OCI-LY7 (cell line): ENCODE data around the gene FAM193A. TPM values are rescaled to one million over a fixed set of nuclear protein-coding genes. Genes with fewer than 3 reads are reported as not detected.

Source experiments
- BruUV-seq: library from RNA; stranded (reverse); fragments of 400-500 nt; replicated peaks from 2 replicates; lab custom pipeline; 2021; lab: Mats Ljungman, UMichigan
- CTCF ChIA-PET: fragments of 300-600 bp; sonication (Branson Sonifier 250); formaldehyde crosslinking; loops from one replicate; lab custom pipeline; 2022; ENCODE audit warnings: antibody characterized with exemption; ENCODE audit not compliant: unreplicated experiment; lab: Charles Lee
- POLR2A ChIA-PET: fragments of 300-600 bp; sonication (Branson Sonifier 250); formaldehyde crosslinking; loops from one replicate; lab custom pipeline; 2022; ENCODE audit warnings: antibody characterized with exemption; lab: Charles Lee
- DNase-seq: peaks from one replicate; pipeline ENCODE4 v3.0.0-alpha.2; 2015; ENCODE audit warnings: low spot score
- H2AFZ ChIP-seq: fragments of 200-600 bp; sonication (generic), shearing (Covaris generic); 2 replicates; pipeline ENCODE4 v1.6.1; 2014; ENCODE audit warnings: mild to moderate bottlenecking, antibody characterized with exemption, low read length, moderate library complexity
- H3K27ac ChIP-seq: fragments of 200-600 bp; sonication (generic); 2 replicates; pipeline ENCODE4 v1.5.1; 2014; ENCODE audit warnings: mixed run types, low read depth, mild to moderate bottlenecking, moderate library complexity, low read length, inconsistent platforms; ENCODE audit not compliant: poor library complexity, severe bottlenecking
- H3K36me3 ChIP-seq: fragments of 200-600 bp; sonication (generic); 2 replicates; pipeline ENCODE4 v1.6.1; 2014; ENCODE audit warnings: mild to moderate bottlenecking, antibody characterized with exemption, low read length, moderate library complexity, mixed read lengths; ENCODE audit not compliant: insufficient read depth
- H3K4me1 ChIP-seq: fragments of 200-600 bp; sonication (generic); 2 replicates; pipeline ENCODE4 v1.5.1; 2014; ENCODE audit warnings: mild to moderate bottlenecking, low read length; ENCODE audit not compliant: insufficient read depth, poor library complexity, severe bottlenecking
- H3K4me2 ChIP-seq: fragments of 200-600 bp; sonication (generic); 2 replicates; pipeline ENCODE4 v1.6.1; 2014; ENCODE audit warnings: mild to moderate bottlenecking, low read length
- H3K4me3 ChIP-seq: fragments of 200-600 bp; sonication (generic); 2 replicates; pipeline ENCODE4 v1.5.1; 2014; ENCODE audit warnings: mild to moderate bottlenecking, low read depth, low read length; ENCODE audit not compliant: poor library complexity, severe bottlenecking
- H3K79me2 ChIP-seq: fragments of 200-600 bp; sonication (generic); 2 replicates; pipeline ENCODE4 v1.6.1; 2016; ENCODE audit warnings: low read depth, mild to moderate bottlenecking, low read length, moderate library complexity, mixed read lengths; ENCODE audit not compliant: insufficient read depth
- H3K9me2 ChIP-seq: fragments of 200-600 bp; sonication (generic); 2 replicates; pipeline ENCODE4 v1.6.1; 2016; ENCODE audit warnings: mild to moderate bottlenecking, low read length, mixed read lengths; ENCODE audit not compliant: insufficient read depth
- H3K9me3 ChIP-seq: fragments of 200-600 bp; sonication (generic); 2 replicates; pipeline ENCODE4 v1.6.1; 2014; ENCODE audit warnings: mild to moderate bottlenecking, mixed run types, low read length, mixed read lengths
- H4K20me1 ChIP-seq: fragments of 200-600 bp; sonication (generic); 2 replicates; pipeline ENCODE4 v1.6.1; 2014; ENCODE audit warnings: mild to moderate bottlenecking, antibody characterized with exemption, low read length, moderate library complexity, mixed read lengths; ENCODE audit not compliant: insufficient read depth
- EZH2phosphoT487 ChIP-seq: fragments of 200-600 bp; sonication (generic); IDR thresholded peaks from 2 replicates; pipeline ENCODE4 v1.6.1; 2018; ENCODE audit warnings: low read depth, borderline replicate concordance, mild to moderate bottlenecking, mixed run types, antibody characterized with exemption, low read length, moderate library complexity, mixed read lengths
- intact Hi-C: fragments of 100-400 bp; cut with micrococcal nuclease; formaldehyde crosslinking; loops from one replicate; pipeline ENCODE4 v1.10.0; 2022; ENCODE audit not compliant: unreplicated experiment
- total RNA-seq, 2 experiments: library from RNA; depleted of rRNA in 1 of 2; stranded (reverse); fragments of >200 nt in 1 of 2; shearing (Covaris generic) in 1 of 2; gene quantifications; 2 replicates each; pipeline ENCODE4 v1.2.3, GENCODE V29; 2014 to 2022
- TF ChIP-seq, protein P1 (sequence below): fragments of 200-600 bp; sonication (generic); conservative IDR thresholded peaks from 2 replicates; pipeline ENCODE4 v1.5.1; 2014; ENCODE audit warnings: mild to moderate bottlenecking, antibody characterized with exemption, low read length, moderate library complexity, mixed read lengths

Gene FAM193A
- total RNA-seq, 2 experiments from 2014 or later = 17.8 to 36.7 TPM

DNA sequence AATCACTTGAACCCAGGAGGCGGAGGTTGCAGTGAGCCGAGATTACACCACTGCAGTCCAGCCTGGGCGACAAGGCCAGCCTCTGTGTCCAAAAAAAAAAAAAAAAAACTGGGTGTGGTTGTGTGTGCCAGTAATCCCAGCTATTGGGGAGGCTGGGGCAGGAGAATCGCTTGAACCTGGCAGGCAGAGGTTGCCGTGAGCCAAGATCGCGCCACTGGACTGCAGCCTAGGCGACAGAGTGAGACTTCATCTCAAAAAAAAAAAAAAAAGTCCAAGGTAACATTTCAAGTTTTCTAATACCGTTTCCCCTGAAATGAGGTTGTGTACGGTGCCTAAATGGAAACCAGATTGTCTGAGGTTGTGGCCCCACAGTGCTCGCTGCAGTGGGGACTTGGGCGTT lies 35.6 kb downstream of the FAM193A start:
- Histone ChIP-seq H3K9me3 (no peaks in the 10 kb centered on the region), H3K79me2 (peaks cover 40% of the 10 kb centered on the region; the same call in 1 of the 2 replicates), H3K36me3 (peaks cover 14% of the 10 kb centered on the region; the same call in 1 of the 2 replicates), H3K9me2 (no peaks in the 10 kb centered on the region), H2AFZ (no peak overlapping the region), H3K4me2 (no peak overlapping the region), H3K4me3 (no peak overlapping the region), H3K27ac (no peak overlapping the region), H3K4me1 (no peaks in the 10 kb centered on the region), H4K20me1 (peaks cover 7% of the 10 kb centered on the region)
- BruUV-seq = no TSS peak
- DNase-seq = no peak
- ChIA-PET CTCF (no interaction called here), POLR2A (interaction anchor here (1.0 kb wide), 1 partner anchor 21 kb away, joined by 6 read pairs; no protein-coding TSS in a partner anchor)
- intact Hi-C loops = no loop called here
- TF ChIP-seq EZH2phosphoT487 = no peak
- TF ChIP-seq, protein P1, sequence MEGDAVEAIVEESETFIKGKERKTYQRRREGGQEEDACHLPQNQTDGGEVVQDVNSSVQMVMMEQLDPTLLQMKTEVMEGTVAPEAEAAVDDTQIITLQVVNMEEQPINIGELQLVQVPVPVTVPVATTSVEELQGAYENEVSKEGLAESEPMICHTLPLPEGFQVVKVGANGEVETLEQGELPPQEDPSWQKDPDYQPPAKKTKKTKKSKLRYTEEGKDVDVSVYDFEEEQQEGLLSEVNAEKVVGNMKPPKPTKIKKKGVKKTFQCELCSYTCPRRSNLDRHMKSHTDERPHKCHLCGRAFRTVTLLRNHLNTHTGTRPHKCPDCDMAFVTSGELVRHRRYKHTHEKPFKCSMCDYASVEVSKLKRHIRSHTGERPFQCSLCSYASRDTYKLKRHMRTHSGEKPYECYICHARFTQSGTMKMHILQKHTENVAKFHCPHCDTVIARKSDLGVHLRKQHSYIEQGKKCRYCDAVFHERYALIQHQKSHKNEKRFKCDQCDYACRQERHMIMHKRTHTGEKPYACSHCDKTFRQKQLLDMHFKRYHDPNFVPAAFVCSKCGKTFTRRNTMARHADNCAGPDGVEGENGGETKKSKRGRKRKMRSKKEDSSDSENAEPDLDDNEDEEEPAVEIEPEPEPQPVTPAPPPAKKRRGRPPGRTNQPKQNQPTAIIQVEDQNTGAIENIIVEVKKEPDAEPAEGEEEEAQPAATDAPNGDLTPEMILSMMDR = no peak

DNA sequence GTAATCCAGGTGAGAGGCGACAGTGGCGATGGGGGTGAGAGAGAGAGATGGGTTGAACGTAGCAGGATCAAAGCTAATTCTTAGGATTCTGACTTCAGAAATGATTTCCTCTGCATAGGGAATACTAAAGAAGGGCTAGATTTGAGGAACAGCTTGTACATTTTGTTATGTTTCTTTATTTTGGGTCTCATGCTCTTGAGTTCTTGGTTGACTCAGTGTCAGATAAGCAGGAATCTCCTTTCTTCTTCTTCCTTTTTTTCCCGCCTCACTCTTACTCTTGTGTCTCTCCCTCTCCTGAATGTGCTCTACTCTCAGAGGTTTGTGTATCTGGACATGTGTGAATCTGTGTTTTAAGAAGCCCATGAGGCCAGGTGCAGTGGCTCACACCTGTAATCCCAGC lies 36.4 kb downstream of the FAM193A start:
- H3K9me2 ChIP-seq = no peaks in the 10 kb centered on the region
- H3K36me3 ChIP-seq = peaks cover 10% of the 10 kb centered on the region; the same call in 1 of the 2 replicates
- peaks cover 41% of the 10 kb centered on the region; the same call in 1 of the 2 replicates for H3K79me2 ChIP-seq
- no peak for TF ChIP-seq EZH2phosphoT487
- TF ChIP-seq, protein P1 = no peak
- no peak overlapping the region for H3K4me2 ChIP-seq
- H3K9me3 ChIP-seq = no peaks in the 10 kb centered on the region
- H4K20me1 ChIP-seq = peaks cover 7% of the 10 kb centered on the region
- no TSS peak for BruUV-seq
- ChIA-PET CTCF (no interaction called here), POLR2A (interaction anchor here (1.0 kb wide), 1 partner anchor 20 kb away, joined by 6 read pairs; no protein-coding TSS in a partner anchor)
- no peak overlapping the region for H3K4me3 ChIP-seq
- H3K4me1 ChIP-seq = no peaks in the 10 kb centered on the region
- H2AFZ ChIP-seq = no peak overlapping the region
- intact Hi-C loops = no loop called here
- no peak for DNase-seq
- no peak overlapping the region for H3K27ac ChIP-seq

DNA sequence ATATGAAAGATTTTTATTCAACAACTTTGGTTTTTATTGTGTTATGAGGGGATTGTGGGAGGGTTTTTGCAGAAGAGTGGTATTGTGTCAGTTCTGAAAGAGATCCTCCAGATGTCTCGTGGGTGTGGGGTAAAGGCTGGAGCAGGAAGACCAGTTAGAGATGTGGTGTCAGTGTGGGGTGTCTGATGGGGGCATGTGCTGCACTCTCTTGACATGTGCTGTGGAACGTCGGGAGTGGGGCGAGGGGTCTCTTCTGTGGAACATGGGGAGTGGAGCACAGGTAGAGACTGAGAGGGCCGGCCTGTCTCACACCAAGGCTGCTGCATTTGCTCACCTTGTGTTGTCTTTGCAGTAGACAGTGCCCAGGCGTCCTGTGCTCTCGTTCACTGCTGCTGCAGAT lies 37.6 kb downstream of the FAM193A start:
- POLR2A ChIA-PET = no interaction called here
- no peak overlapping the region for H3K4me2 ChIP-seq
- no TSS peak for BruUV-seq
- peaks cover 43% of the 10 kb centered on the region; the same call in 1 of the 2 replicates for H3K79me2 ChIP-seq
- peaks cover 7% of the 10 kb centered on the region for H4K20me1 ChIP-seq
- DNase-seq = no peak
- no peaks in the 10 kb centered on the region for H3K9me3 ChIP-seq
- H3K27ac ChIP-seq = no peak overlapping the region
- intact Hi-C loops = no loop called here
- H3K4me3 ChIP-seq = no peak overlapping the region
- H3K36me3 ChIP-seq = peaks cover 4% of the 10 kb centered on the region; the same call in 1 of the 2 replicates
- H2AFZ ChIP-seq = no peak overlapping the region
- no peak for TF ChIP-seq EZH2phosphoT487
- TF ChIP-seq, protein P1 = no peak
- no peaks in the 10 kb centered on the region for H3K4me1 ChIP-seq
- H3K9me2 ChIP-seq = no peaks in the 10 kb centered on the region
- CTCF ChIA-PET = no interaction called here
